AG10803 (cell line): ENCODE data around the gene DHPS.
A peak's percentile ranks its signal among the peaks of the same experiment; 100 is the strongest.
"Not testable (repeated sequence)": the region's sequence is repeated elsewhere in the genome, so short reads cannot be mapped to it uniquely, and the experiment has no call there.

Source experiments
- DNase-seq: peaks from one replicate; pipeline ENCODE4 v3.0.0; 2010; ENCODE audit warnings: low read depth
- H3K4me3 ChIP-seq: 2 replicates; pipeline ENCODE4 v1.5.1; 2011; ENCODE audit warnings: mild to moderate bottlenecking, low read length, control low read depth
- TF ChIP-seq, protein P1 (sequence below): conservative IDR thresholded peaks from 2 replicates; pipeline ENCODE4 v1.5.1; 2011; ENCODE audit warnings: mild to moderate bottlenecking, low read length, control low read depth, inconsistent platforms

Gene DHPS

DNA sequence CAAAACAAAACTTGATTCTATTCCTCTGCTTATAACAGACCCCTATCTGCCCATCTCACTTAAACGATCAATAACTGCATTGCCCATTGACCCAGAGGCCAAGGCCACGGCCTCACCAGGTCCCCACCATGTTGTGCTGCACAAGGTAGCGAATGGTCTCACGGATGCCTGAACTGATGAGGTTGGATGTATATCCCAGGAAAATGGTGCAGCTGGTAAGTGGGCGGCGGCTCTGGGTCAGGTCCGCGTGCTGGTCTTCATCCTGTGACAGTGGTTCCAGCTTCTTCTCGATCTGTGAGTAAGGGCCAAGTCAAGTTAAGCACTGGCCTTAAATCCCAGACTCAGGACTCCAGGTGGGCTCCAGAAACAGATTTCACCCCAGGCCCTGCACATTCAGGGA, 1.6 kb downstream of the DHPS start:
- H3K4me3 ChIP-seq = no peak overlapping the region
- DNase-seq = no peak
- TF ChIP-seq, protein P1, sequence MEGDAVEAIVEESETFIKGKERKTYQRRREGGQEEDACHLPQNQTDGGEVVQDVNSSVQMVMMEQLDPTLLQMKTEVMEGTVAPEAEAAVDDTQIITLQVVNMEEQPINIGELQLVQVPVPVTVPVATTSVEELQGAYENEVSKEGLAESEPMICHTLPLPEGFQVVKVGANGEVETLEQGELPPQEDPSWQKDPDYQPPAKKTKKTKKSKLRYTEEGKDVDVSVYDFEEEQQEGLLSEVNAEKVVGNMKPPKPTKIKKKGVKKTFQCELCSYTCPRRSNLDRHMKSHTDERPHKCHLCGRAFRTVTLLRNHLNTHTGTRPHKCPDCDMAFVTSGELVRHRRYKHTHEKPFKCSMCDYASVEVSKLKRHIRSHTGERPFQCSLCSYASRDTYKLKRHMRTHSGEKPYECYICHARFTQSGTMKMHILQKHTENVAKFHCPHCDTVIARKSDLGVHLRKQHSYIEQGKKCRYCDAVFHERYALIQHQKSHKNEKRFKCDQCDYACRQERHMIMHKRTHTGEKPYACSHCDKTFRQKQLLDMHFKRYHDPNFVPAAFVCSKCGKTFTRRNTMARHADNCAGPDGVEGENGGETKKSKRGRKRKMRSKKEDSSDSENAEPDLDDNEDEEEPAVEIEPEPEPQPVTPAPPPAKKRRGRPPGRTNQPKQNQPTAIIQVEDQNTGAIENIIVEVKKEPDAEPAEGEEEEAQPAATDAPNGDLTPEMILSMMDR = no peak

DNA sequence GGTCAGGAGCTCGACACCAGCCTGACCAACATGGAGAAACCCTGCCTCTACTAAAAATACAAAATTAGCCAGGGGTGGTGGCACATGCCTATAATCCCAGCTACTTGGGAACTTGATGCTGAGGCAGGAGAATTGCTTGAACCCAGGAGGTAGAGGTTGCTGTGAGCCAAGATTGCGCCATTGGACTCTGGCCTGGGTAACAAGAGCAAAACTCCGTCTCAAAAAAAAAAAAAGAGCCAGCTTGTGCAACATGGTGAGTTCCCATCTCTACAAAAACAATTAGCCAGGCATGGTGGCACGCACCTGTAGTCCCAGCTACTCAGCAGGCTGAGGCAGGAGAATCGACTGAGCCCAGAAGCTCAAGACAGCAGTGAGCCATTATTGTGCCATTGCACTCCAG, 3.6 kb downstream of the DHPS start:
- not testable (repeated sequence) for DNase-seq, H3K4me3 ChIP-seq

DNA sequence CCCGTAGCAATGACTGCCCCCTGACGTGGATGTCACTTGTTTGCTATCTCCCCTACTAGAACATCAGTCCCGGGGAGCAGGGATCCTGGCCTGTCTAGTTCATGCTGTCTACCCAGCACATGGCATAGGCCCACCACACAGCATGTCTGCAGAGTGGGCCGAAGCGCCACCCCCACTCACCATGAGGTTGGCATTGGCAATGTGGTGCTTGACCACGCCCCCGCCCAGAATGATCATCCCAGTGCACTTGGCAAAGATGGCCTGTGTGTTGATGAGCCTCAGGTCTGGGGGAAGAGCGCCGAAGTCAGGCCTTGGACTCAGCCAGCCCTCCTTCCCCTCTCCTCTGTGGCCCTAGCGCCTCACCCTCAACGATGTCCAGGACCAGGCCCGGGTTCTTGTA, 4.8 kb downstream of the DHPS start:
- TF ChIP-seq, protein P1 = no peak
- H3K4me3 ChIP-seq = no peak overlapping the region

DNA sequence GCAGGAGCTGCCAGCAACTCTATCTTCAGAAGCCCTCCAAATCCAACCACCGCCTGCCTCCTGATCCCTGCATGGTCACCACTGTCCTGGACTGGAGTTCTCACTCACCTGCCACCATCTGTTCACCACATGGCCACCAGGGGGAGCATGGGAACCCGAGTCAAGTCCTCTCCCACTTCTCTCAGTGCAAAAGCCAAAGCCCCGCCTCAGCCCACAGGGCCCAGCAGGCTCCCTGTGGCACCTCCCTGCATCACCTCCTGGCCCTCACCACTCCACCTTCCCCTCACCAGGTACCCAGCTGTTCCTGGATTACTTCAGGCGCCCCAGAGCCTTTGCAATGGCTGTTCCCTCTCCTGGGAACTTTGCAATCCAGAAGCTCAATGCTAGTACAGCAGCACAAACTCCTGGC, 5.3 kb downstream of the DHPS start:
- TF ChIP-seq, protein P1 = peak; percentile 90
- no peak overlapping the region for H3K4me3 ChIP-seq
- peak; percentile 67 for DNase-seq

More for the DNA sequence above, 4.8 kb downstream of the DHPS start:
- no peak for DNase-seq

DNA sequence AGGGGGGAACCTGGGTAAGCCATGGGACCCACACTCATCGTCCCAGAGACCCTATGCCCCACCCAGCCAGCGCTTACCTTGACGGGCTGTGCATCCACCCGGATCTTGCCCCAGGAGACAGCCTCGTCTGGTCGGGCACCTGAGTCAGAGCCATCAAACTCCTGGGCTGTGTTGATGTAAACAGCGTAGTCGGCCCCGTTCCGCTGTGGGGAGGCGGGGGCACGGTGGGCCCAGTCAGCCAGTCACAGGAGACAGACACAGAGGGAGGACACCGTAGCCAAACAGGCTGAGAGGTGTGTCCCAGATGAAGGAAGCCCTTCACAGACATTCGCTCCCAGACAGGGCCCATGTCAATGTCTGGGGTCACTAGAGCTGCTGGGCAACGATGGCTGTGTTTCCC, 5.7 kb downstream of the DHPS start:
- TF ChIP-seq, protein P1 = no peak
- DNase-seq = no peak
- H3K4me3 ChIP-seq = no peak overlapping the region

DNA sequence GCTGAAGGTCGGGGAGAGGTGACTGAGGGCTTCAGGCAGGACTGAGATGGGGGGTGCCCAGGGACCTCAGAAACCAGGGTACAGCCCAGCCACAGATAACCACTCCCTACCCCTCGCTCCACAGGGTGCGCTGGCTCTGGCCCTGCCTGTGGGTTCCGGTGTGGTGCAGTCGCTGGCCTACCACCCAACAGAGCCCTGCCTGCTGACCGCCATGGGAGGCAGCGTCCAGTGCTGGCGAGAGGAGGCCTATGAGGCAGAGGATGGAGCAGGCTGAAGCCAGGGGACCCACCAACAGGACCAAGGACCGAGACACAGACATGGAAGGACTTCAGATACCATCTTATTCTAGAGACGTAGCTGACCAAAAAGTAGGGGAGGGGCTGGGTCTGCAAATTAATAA, 6.3 kb downstream of the DHPS start:
- DNase-seq = no peak
- H3K4me3 ChIP-seq = no peak overlapping the region
- TF ChIP-seq, protein P1 = no peak

DNA sequence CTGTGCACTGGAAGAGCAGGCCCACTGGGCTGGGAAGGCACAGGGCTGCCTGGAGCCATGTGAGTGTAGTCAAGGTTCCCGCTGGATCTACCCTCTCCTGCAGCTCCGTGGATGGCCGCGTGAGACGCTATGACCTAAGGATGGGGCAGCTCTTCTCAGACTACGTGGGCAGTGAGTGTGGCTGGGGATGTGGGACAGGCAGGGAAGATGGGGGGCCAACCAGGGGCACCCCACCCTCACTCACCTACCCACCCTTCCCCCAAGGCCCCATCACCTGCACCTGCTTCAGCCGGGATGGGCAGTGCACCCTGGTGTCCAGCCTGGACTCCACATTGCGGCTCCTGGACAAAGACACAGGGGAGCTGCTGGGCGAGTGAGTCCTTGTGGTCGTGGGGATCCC, 8.9 kb downstream of the DHPS start:
- TF ChIP-seq, protein P1 = no peak
- no peak for DNase-seq
- H3K4me3 ChIP-seq = no peak overlapping the region
